HepG2 (cell line): Measurements from ENCODE around the gene EVL. TPM values are rescaled to one million over a fixed set of nuclear protein-coding genes. Genes with fewer than 3 reads are reported as not detected.

Experiments used
- ATF3 ChIP-seq: sonication (generic); formaldehyde crosslinking; IDR thresholded peaks from 2 replicates; pipeline ENCODE4 v1.4.0; 2020; ENCODE audit warnings: missing genetic modification reagents
- CTCF ChIP-seq: sonication (generic); formaldehyde crosslinking; IDR thresholded peaks from 2 replicates; pipeline ENCODE4 v1.5.0; 2020; ENCODE audit warnings: mild to moderate bottlenecking, missing genetic modification reagents, moderate library complexity
- DR1 ChIP-seq: sonication (generic); formaldehyde crosslinking; IDR thresholded peaks from 2 replicates; pipeline ENCODE4 v1.8.0; 2021; ENCODE audit warnings: mild to moderate bottlenecking, missing genetic modification reagents, inconsistent platforms
- GABPB1 ChIP-seq: IDR thresholded peaks from 2 replicates; pipeline ENCODE4 v1.6.1; 2016; ENCODE audit warnings: mild to moderate bottlenecking, missing genetic modification reagents, moderate library complexity, missing compliant biosample characterization
- HNF4G ChIP-seq, 2 experiments: sonication (generic) in 1 of 2; formaldehyde crosslinking in 1 of 2; IDR thresholded peaks; 2 replicates each; pipeline versions ENCODE4 v1.4.0 to v1.6.1; 2011 to 2020; ENCODE audit warnings: borderline replicate concordance in 2 of 2, low read depth in 2 of 2, mild to moderate bottlenecking in 2 of 2, low read length in 1 of 2, missing genetic modification reagents in 1 of 2, moderate library complexity in 1 of 2
- IRF2 ChIP-seq: IDR thresholded peaks from 2 replicates; pipeline ENCODE4 v1.6.1; 2018; ENCODE audit warnings: missing genetic modification reagents, missing compliant biosample characterization
- KLF12 ChIP-seq: sonication (generic); formaldehyde crosslinking; IDR thresholded peaks from 2 replicates; pipeline ENCODE4 v1.4.0; 2020; ENCODE audit warnings: missing genetic modification reagents, borderline replicate concordance
- KLF13 ChIP-seq: sonication (generic); formaldehyde crosslinking; IDR thresholded peaks from 2 replicates; pipeline ENCODE4 v1.4.0; 2020; ENCODE audit warnings: mild to moderate bottlenecking, missing genetic modification reagents
- MED13 ChIP-seq: sonication (generic); formaldehyde crosslinking; IDR thresholded peaks from 2 replicates; pipeline ENCODE4 v1.5.0; 2020; ENCODE audit warnings: missing genetic modification reagents
- MYPOP ChIP-seq: sonication (generic); formaldehyde crosslinking; IDR thresholded peaks from 2 replicates; pipeline ENCODE4 v1.8.1; 2023; ENCODE audit warnings: mild to moderate bottlenecking, moderate library complexity, missing genetic modification reagents
- NFKB2 ChIP-seq: sonication (generic); formaldehyde crosslinking; IDR thresholded peaks from 2 replicates; pipeline ENCODE4 v1.4.0; 2020; ENCODE audit warnings: missing genetic modification reagents, borderline replicate concordance
- POLR2G ChIP-seq: fragments of 200-400 bp; formaldehyde crosslinking; IDR thresholded peaks from 2 replicates; pipeline ENCODE4 v1.6.1; 2018; ENCODE audit warnings: mild to moderate bottlenecking, low read depth, low read length, moderate library complexity
- TBX2 ChIP-seq: sonication (generic); formaldehyde crosslinking; IDR thresholded peaks from 2 replicates; pipeline ENCODE4 v1.5.0; 2020; ENCODE audit warnings: missing genetic modification reagents, mild to moderate bottlenecking, borderline replicate concordance
- ZBTB14 ChIP-seq: sonication (generic); formaldehyde crosslinking; IDR thresholded peaks from 2 replicates; pipeline ENCODE4 v1.4.0; 2020; ENCODE audit warnings: missing genetic modification reagents
- ZNF431 ChIP-seq: sonication (generic); formaldehyde crosslinking; IDR thresholded peaks from 2 replicates; pipeline ENCODE4 v1.9.0; 2022; ENCODE audit warnings: missing genetic modification reagents, low read depth, mild to moderate bottlenecking, borderline replicate concordance
- ZNF503 ChIP-seq: sonication (generic); formaldehyde crosslinking; IDR thresholded peaks from 2 replicates; pipeline ENCODE4 v1.4.0; 2020; ENCODE audit warnings: missing genetic modification reagents
- ZNF563 ChIP-seq: sonication (generic); formaldehyde crosslinking; IDR thresholded peaks from 2 replicates; pipeline ENCODE4 v1.8.0; 2022; ENCODE audit warnings: mild to moderate bottlenecking, moderate library complexity, missing genetic modification reagents
- ZNF703 ChIP-seq: sonication (generic); formaldehyde crosslinking; IDR thresholded peaks from 2 replicates; pipeline ENCODE4 v1.5.1; 2020; ENCODE audit warnings: missing genetic modification reagents, mild to moderate bottlenecking, moderate library complexity, borderline replicate concordance
- ZNF710 ChIP-seq: sonication (generic); formaldehyde crosslinking; IDR thresholded peaks from 2 replicates; pipeline ENCODE4 v1.5.0; 2020; ENCODE audit warnings: mild to moderate bottlenecking, missing genetic modification reagents, borderline replicate concordance
- polyA plus RNA-seq, 8 experiments: library from polyadenylated mRNA; depleted of rRNA in 3 of 8; stranded (reverse) in 7 of 8; unstranded in 1 of 8; fragments of >200 nt; fragmentation: Illumina TruSeq in 4 of 8; extraction: Trizol in 4 of 8; gene quantifications; 2 replicates each; pipeline versions ENCODE4 v1.2.1 to v1.2.3, GENCODE V29; 2011 to 2016; ENCODE audit warnings: low read depth in 4 of 8, missing spikeins in 1 of 8, mixed read lengths in 1 of 8; ENCODE audit not compliant: insufficient read depth in 1 of 8
- total RNA-seq, 5 experiments: library from RNA; depleted of rRNA; stranded (reverse); fragments of >200 nt; fragmentation: Illumina TruSeq; extraction: Trizol; gene quantifications; 2 replicates each; pipeline ENCODE4 v1.2.3, GENCODE V29; 2016; ENCODE audit warnings: low read depth in 1 of 5

EVL gene
- total and polyA plus RNA-seq, 2 of the 13 experiments (the other 11 are each of a cell fraction or from before 2014, with no cell fraction given) = 15.1 to 31.2 TPM

- TF ChIP-seq ZNF703 (peak; percentile 24; the same call in 1 of the 2 replicates), NFKB2 (peak; percentile 78; the same call in 1 of the 2 replicates), IRF2 (CRISPR knock-in tag) (0 out of 2 replicates have a peak, but pooled peaks have one; percentile 51), MYPOP (CRISPR knock-in tag) (peak; percentile 85; the same call in 1 of the 2 replicates), ZNF431 (peak; percentile 64; the same call in 1 of the 2 replicates), ZNF563 (CRISPR knock-in tag) (peak; percentile 79), CTCF (CRISPR knock-in tag) (peak; percentile 25; the same call in 1 of the 2 replicates), GABPB1 (CRISPR knock-in tag) (peak; percentile 79; the same call in 1 of the 2 replicates), MED13 (CRISPR knock-in tag) (peak; percentile 41; the same call in 1 of the 2 replicates), TBX2 (CRISPR knock-in tag) (peak; percentile 47), HNF4G (IDR thresholded peaks at IDR 0.05; ENCODE audit: borderline replicate concordance, low read depth, low read length) (peak; percentile 92), HNF4G (CRISPR knock-in tag; IDR thresholded peaks at IDR 0.05; ENCODE audit: borderline replicate concordance, low read depth) (peak; percentile 96), ATF3 (CRISPR knock-in tag) (no peak), ZNF503 (peak; percentile 45; the same call in 1 of the 2 replicates), POLR2G (peak; percentile 90), ZBTB14 (CRISPR knock-in tag) (no peak; the same call in 1 of the 2 replicates), KLF13 (CRISPR knock-in tag) (no peak), ZNF710 (CRISPR knock-in tag) (peak; percentile 44; the same call in 1 of the 2 replicates), DR1 (CRISPR knock-in tag) (peak; percentile 73; the same call in 1 of the 2 replicates), KLF12 (CRISPR knock-in tag) (peak; percentile 42; the same call in 1 of the 2 replicates)
Observed at GRCh38 chr14:100144996-100145646, 79.9 kb downstream of the EVL start (continued).
